Neuronal stem cell (in vitro differentiated cells): ENCODE data around the gene HFE.
"Not testable (repeated sequence)": the region's sequence is repeated elsewhere in the genome, so short reads cannot be mapped to it uniquely, and the experiment has no call there.

Experiments
- DNase-seq: peaks from one replicate; pipeline ENCODE4 v3.0.0-alpha.2; 2013; ENCODE audit warnings: low spot score
- H2AFZ ChIP-seq: one replicate; pipeline ENCODE4 v1.6.1; 2013; ENCODE audit warnings: mild to moderate bottlenecking, low read length, inconsistent platforms
- H2AK5ac ChIP-seq: 2 replicates; pipeline ENCODE4 v1.6.1; 2013; ENCODE audit warnings: low read depth, mild to moderate bottlenecking, inconsistent platforms, low read length, moderate library complexity, mixed read lengths
- H2BK120ac ChIP-seq: 2 replicates; pipeline ENCODE4 v1.6.1; 2013; ENCODE audit warnings: low read depth, mild to moderate bottlenecking, inconsistent platforms, low read length, moderate library complexity, mixed read lengths
- H2BK12ac ChIP-seq: one replicate; pipeline ENCODE4 v1.6.1; 2013; ENCODE audit warnings: low read length, inconsistent platforms
- H2BK15ac ChIP-seq: 2 replicates; pipeline ENCODE4 v1.6.1; 2013; ENCODE audit warnings: mild to moderate bottlenecking, low read length, inconsistent platforms, mixed read lengths
- H2BK5ac ChIP-seq: one replicate; pipeline ENCODE4 v1.6.1; 2013; ENCODE audit warnings: inconsistent platforms, mild to moderate bottlenecking, low read length, moderate library complexity
- H3K14ac ChIP-seq: one replicate; pipeline ENCODE4 v1.6.1; 2013; ENCODE audit warnings: low read length, inconsistent platforms
- H3K18ac ChIP-seq: 2 replicates; pipeline ENCODE4 v1.6.1; 2013; ENCODE audit warnings: low read length, inconsistent platforms
- H3K23ac ChIP-seq: 2 replicates; pipeline ENCODE4 v1.6.1; 2013; ENCODE audit warnings: low read depth, mild to moderate bottlenecking, mixed read lengths, low read length, inconsistent platforms; ENCODE audit not compliant: poor library complexity
- H3K27ac ChIP-seq: replicated peaks from 3 replicates; pipeline ENCODE4 v1.5.1; 2013; ENCODE audit warnings: low read length, inconsistent platforms
- H3K27me3 ChIP-seq, 3 experiments: 2 replicates each; pipeline ENCODE4 v1.6.1; 2013; ENCODE audit warnings: low read length in 3 of 3, mild to moderate bottlenecking in 2 of 3, inconsistent platforms in 1 of 3, low read depth in 1 of 3, mixed read lengths in 1 of 3, moderate library complexity in 1 of 3; ENCODE audit not compliant: control insufficient read depth in 3 of 3, insufficient read depth in 3 of 3
- H3K36me3 ChIP-seq, 2 donors: replicated peaks in 1 of 2; 2 replicates each; pipeline ENCODE4 v1.6.1; 2013; ENCODE audit warnings: low read length in 2 of 2; ENCODE audit not compliant: control insufficient read depth in 2 of 2, insufficient read depth in 2 of 2
- H3K4ac ChIP-seq: 2 replicates; pipeline ENCODE4 v1.6.1; 2013; ENCODE audit warnings: inconsistent platforms, mild to moderate bottlenecking, low read length, moderate library complexity
- H3K4me1 ChIP-seq, 2 donors: 1 replicate in 1 of 2; 2 replicates in 1 of 2; pipeline ENCODE4 v1.6.1; 2013; ENCODE audit warnings: low read length in 2 of 2, low read depth in 1 of 2; ENCODE audit not compliant: control insufficient read depth in 2 of 2, insufficient read depth in 1 of 2
- H3K4me2 ChIP-seq: one replicate; pipeline ENCODE4 v1.6.1; 2013; ENCODE audit warnings: mild to moderate bottlenecking, low read length, inconsistent platforms; ENCODE audit not compliant: insufficient read depth, poor library complexity, severe bottlenecking
- H3K4me3 ChIP-seq, 2 donors: 2 replicates each; pipeline ENCODE4 v1.5.1; 2013; ENCODE audit warnings: low read length in 2 of 2, mild to moderate bottlenecking in 2 of 2, inconsistent platforms in 1 of 2, moderate library complexity in 1 of 2
- H3K79me1 ChIP-seq: one replicate; pipeline ENCODE4 v1.6.1; 2013; ENCODE audit warnings: low read depth, mild to moderate bottlenecking, inconsistent platforms, low read length, moderate library complexity
- H3K9ac ChIP-seq: one replicate; pipeline ENCODE4 v1.6.1; 2013; ENCODE audit warnings: mild to moderate bottlenecking, low read depth, low read length, inconsistent platforms; ENCODE audit not compliant: poor library complexity
- H3K9me3 ChIP-seq, 2 donors: replicated peaks in 1 of 2; 2 replicates each; pipeline versions ENCODE3 to v1.6.1; 2013; ENCODE audit warnings: low read length in 2 of 2, mild to moderate bottlenecking in 2 of 2, inconsistent platforms in 1 of 2, low read depth in 1 of 2, mixed read lengths in 1 of 2, moderate library complexity in 1 of 2; ENCODE audit not compliant: control insufficient read depth in 2 of 2, insufficient read depth in 1 of 2
- H4K8ac ChIP-seq: one replicate; pipeline ENCODE4 v1.6.1; 2013; ENCODE audit warnings: low read depth, mild to moderate bottlenecking, inconsistent platforms, low read length, moderate library complexity
- H4K91ac ChIP-seq: one replicate; pipeline ENCODE4 v1.6.1; 2013; ENCODE audit warnings: low read length, low read depth, mild to moderate bottlenecking, inconsistent platforms; ENCODE audit not compliant: poor library complexity
- WGBS, 2 donors: extraction: QIAGEN DNeasy Blood & Tissue Kit; methylation state at CpG; one replicate each; pipeline ENCODE4 v1.1.7; 2013; ENCODE audit warnings: missing lambda C conversion rate in 2 of 2, mixed read lengths in 1 of 2; ENCODE audit not compliant: insufficient read length in 2 of 2, insufficient replicate concordance in 1 of 2; ENCODE audit errors: extremely low coverage in 2 of 2; 5-methylcytosine and 5-hydroxymethylcytosine counted together

The HFE gene

DNA sequence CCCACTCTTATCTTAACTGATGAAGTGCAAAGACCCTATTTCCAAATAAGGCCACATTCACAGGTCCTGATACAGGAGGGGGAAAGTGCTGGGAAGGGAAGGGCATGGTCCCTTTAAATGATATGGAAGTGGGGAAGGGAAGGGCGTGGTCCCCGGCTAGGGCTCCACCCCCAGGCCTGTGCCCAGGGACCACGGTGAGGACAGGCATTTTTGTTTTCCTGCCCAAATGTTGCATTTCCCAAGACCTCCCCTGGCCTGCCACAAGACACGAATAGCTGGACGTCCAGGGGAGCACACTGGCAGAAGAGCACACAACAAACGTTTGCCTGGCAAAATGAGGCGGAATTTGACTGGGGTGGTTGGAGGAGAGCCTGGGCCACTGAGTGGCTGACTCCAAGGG lies 16.1 kb upstream of the HFE start:
- Histone ChIP-seq H3K27me3 (no peaks in the 10 kb centered on the region), H2BK5ac (no peak overlapping the region), H4K8ac (no peak overlapping the region), H2BK120ac (no peak overlapping the region), H2AK5ac (no peak overlapping the region), H3K79me1 (no peaks in the 10 kb centered on the region), H3K4ac (no peak overlapping the region), H3K9ac (no peak overlapping the region), H3K4me2 (no peak overlapping the region), H4K91ac (no peak overlapping the region), H3K18ac (no peak overlapping the region), H2BK15ac (no peak overlapping the region), H3K4me1 (peaks cover 0 to 3% of the 10 kb centered on the region in 2 donors), H3K9me3 (no peaks in the 10 kb centered on the region), H2BK12ac (no peak overlapping the region), H3K36me3 (no peaks in the 10 kb centered on the region), H3K23ac (no peak overlapping the region), H3K27ac (no peak overlapping the region), H3K4me3 (no peak overlapping the region), H3K14ac (no peak overlapping the region), H2AFZ (no peak overlapping the region)
- no CpG with 5 or more reads among the region's 7 CpGs for WGBS, 2 donors
- no peak for DNase-seq

DNA sequence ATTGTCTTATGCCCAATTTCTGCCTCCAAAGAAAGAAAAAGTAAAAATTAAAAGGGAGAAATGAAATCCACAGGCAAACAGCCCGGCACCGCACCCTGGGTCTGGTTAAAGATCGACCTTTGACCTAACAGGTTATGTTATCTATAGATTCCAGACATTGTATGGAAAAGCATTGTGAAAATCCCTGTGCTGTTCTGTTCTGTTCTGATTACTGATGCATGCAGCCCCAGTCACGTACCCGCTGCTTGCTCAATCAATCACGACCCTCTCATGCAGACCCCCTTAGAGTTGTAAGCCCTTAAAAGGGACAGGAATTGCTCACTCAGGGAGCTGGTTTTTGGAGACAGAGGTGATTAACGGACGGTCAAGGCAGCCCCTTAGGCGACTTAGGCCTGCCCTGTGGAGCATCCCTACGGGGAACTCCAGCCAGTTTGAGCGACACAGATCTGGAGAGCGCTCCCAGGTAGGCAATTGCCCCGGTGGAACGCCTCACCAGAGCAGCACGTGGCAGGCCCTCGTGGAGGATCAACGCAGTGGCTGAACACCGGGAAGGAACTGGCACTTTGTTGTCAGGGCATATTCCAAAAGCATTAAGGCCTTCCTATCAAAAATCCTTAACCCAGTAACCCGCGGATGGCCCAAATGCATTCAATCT lies 12.0 kb upstream of the HFE start:
- H2BK120ac ChIP-seq = no peak overlapping the region
- H2BK5ac ChIP-seq = no peak overlapping the region
- H2BK15ac ChIP-seq = no peak overlapping the region
- H3K9ac ChIP-seq = no peak overlapping the region
- no peak overlapping the region for H4K8ac ChIP-seq
- no peak overlapping the region for H3K4ac ChIP-seq
- no CpG with 5 or more reads among the region's 20 CpGs for WGBS, 2 donors
- no peak overlapping the region for H3K27ac ChIP-seq
- H3K18ac ChIP-seq = no peak overlapping the region
- H2AFZ ChIP-seq = peak overlapping the region; percentile 3
- H2BK12ac ChIP-seq = no peak overlapping the region
- H3K27me3 ChIP-seq = no peaks in the 10 kb centered on the region
- peaks cover 0 to 3% of the 10 kb centered on the region in 2 donors for H3K4me1 ChIP-seq
- DNase-seq = no peak
- H3K4me2 ChIP-seq = no peak overlapping the region
- no peak overlapping the region for H3K14ac ChIP-seq
- no peak overlapping the region for H3K4me3 ChIP-seq
- no peaks in the 10 kb centered on the region for H3K36me3 ChIP-seq
- no peaks in the 10 kb centered on the region for H3K9me3 ChIP-seq
- H3K79me1 ChIP-seq = no peaks in the 10 kb centered on the region
- no peak overlapping the region for H4K91ac ChIP-seq
- no peak overlapping the region for H2AK5ac ChIP-seq
- no peak overlapping the region for H3K23ac ChIP-seq

DNA sequence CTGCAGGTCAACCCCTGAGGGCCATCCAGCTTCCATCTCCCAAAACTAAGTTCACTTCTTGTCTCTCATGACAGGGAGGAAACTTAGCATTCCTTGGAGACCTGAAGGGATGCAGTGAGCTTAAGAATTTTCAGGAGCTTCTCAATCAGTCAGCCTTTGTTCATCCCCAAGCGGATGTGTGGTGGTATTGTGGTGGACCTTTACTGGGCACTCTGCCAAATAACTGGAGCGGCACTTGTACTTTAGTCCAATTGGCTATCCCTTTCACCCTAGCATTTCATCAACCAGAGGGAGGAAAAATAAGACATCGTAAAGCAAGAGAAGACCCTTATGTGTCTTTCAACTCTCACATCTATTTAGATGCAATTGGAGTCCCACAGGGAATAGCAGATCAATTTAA lies 9.2 kb upstream of the HFE start:
- not testable (repeated sequence) for H3K4ac ChIP-seq, H3K9me3 ChIP-seq, H3K9ac ChIP-seq, H3K79me1 ChIP-seq, H3K4me2 ChIP-seq, H4K91ac ChIP-seq, H3K23ac ChIP-seq, H2BK120ac ChIP-seq, H3K4me1 ChIP-seq, H3K4me3 ChIP-seq, H2BK12ac ChIP-seq, H2BK15ac ChIP-seq, H2BK5ac ChIP-seq, H3K27me3 ChIP-seq, H3K27ac ChIP-seq, H3K36me3 ChIP-seq, H3K14ac ChIP-seq, DNase-seq, H2AK5ac ChIP-seq, H3K18ac ChIP-seq, H2AFZ ChIP-seq, H4K8ac ChIP-seq
- WGBS, 2 donors = no CpG with 5 or more reads among the region's 3 CpGs

DNA sequence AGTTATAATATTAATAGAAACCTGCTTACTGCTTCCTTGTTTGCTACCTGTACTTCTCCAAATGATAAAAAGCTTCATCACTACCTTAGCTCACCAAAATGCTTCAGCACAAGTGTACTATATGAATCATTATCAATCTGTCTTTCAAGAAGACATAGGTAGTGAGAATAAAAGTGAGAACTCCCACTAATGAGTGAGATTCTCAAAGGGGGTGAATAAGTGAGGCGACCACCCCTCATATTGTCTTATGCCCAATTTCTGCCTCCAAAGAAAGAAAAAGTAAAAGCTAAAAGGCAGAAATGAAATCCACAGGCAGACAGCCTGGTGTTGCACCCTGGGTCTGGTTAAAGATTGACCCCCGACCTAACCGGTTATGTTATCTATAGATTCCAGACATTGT lies 6.1 kb upstream of the HFE start:
- WGBS, 2 donors = no CpG with 5 or more reads among the region's 3 CpGs
- not testable (repeated sequence) for DNase-seq, H4K8ac ChIP-seq

More for the DNA sequence above, 6.1 kb upstream of the HFE start:
- not testable (repeated sequence) for H3K36me3 ChIP-seq, H3K27me3 ChIP-seq, H2BK15ac ChIP-seq, H3K9me3 ChIP-seq, H2AFZ ChIP-seq, H3K23ac ChIP-seq, H3K27ac ChIP-seq, H2AK5ac ChIP-seq, H3K4me2 ChIP-seq, H2BK5ac ChIP-seq, H3K14ac ChIP-seq, H2BK12ac ChIP-seq, H3K79me1 ChIP-seq, H3K4me3 ChIP-seq, H3K4ac ChIP-seq, H2BK120ac ChIP-seq, H3K4me1 ChIP-seq, H3K18ac ChIP-seq, H3K9ac ChIP-seq, H4K91ac ChIP-seq
